Activated effector memory CD4-positive, alpha-beta T cell treated with anti-CD3 and anti-CD28 coated beads, Interleukin-2, amount 50 U/mL, for 16 hours (primary cell): Measurements from ENCODE around the gene SAMD4B.
"Not testable (repeated sequence)": the region's sequence is repeated elsewhere in the genome, so short reads cannot be mapped to it uniquely, and the experiment has no call there.

Source experiments
- DNase-seq: peaks from one replicate; pipeline ENCODE4 v3.0.0-alpha.2; 2020

Gene SAMD4B

GRCh38 chr19:39341719-39342604 lies at the start of gene SAMD4B:
Gene SAMD4B, plus strand, starts transcription at chr19:39342421. Its CDS starts 14,473 bp downstream, at chr19:39356894.
- DNase-seq = peak; percentile 100

- DNase-seq = peak; percentile 16
These were observed 48.8 kb upstream of the SAMD4B start for GRCh38 chr19:39293394-39293793.

- DNase-seq = peak; percentile 49
These were observed 46.1 kb upstream of the SAMD4B start, which contains the start of gene IFNL1 for GRCh38 chr19:39296055-39296645. Gene IFNL1, plus strand, starts transcription at chr19:39296407. Its CDS starts 15 bp downstream, at chr19:39296422.

GRCh38 chr19:39296906-39297305 lies 45.3 kb upstream of the SAMD4B start:
- DNase-seq = peak; percentile 48

GRCh38 chr19:39297931-39298634 lies 44.1 kb upstream of the SAMD4B start:
- peak; percentile 77 for DNase-seq

- peak; percentile 4 for DNase-seq
These were observed 42.8 kb upstream of the SAMD4B start for GRCh38 chr19:39299404-39299803.

GRCh38 chr19:39299832-39300231 lies 42.4 kb upstream of the SAMD4B start:
- DNase-seq = peak; percentile 14

GRCh38 chr19:39301021-39301420 lies 41.2 kb upstream of the SAMD4B start:
- no peak for DNase-seq

GRCh38 chr19:39301562-39301961 lies 40.7 kb upstream of the SAMD4B start:
- no peak for DNase-seq

GRCh38 chr19:39303373-39304184 lies 38.6 kb upstream of the SAMD4B start:
- peak; percentile 16 for DNase-seq

- peak; percentile 3 for DNase-seq
These were observed 38.1 kb upstream of the SAMD4B start for GRCh38 chr19:39304185-39304513.

GRCh38 chr19:39304701-39305571 lies 37.3 kb upstream of the SAMD4B start:
- DNase-seq = peak; percentile 13

GRCh38 chr19:39306075-39306474 lies 36.1 kb upstream of the SAMD4B start:
- DNase-seq = no peak

GRCh38 chr19:39307046-39307821 lies 35.0 kb upstream of the SAMD4B start:
- DNase-seq = peak; percentile 50

- DNase-seq = peak; percentile 56
These were observed 34.2 kb upstream of the SAMD4B start for GRCh38 chr19:39307822-39308530.

- no peak for DNase-seq
These were observed 33.5 kb upstream of the SAMD4B start for GRCh38 chr19:39308531-39309304.

- DNase-seq = not testable (repeated sequence)
These were observed 32.9 kb upstream of the SAMD4B start for GRCh38 chr19:39309305-39309670.

GRCh38 chr19:39310558-39311311 lies 31.5 kb upstream of the SAMD4B start:
- no peak for DNase-seq
